Activated T-cell treated with anti-CD3 and anti-CD28 coated beads, Interleukin-2, amount 50 U/mL, for 72 hours (primary cell): ENCODE results near the gene DUS1L. TPM values are rescaled to one million over a fixed set of nuclear protein-coding genes. Genes with fewer than 3 reads are reported as not detected.
A peak's percentile ranks its signal among the peaks of the same experiment; 100 is the strongest.

ENCODE experiments used
- ATAC-seq, 2 donors: fragments of 150-1000 bp; cut with Tn5 transposase; replicated peaks in 1 of 2; 2 replicates each; pipeline ENCODE4 v1.10.0; 2021; ENCODE audit warnings: moderate library complexity in 2 of 2, mild to moderate bottlenecking in 1 of 2
- DNase-seq, 2 donors: peaks; one replicate each; pipeline ENCODE4 v3.0.0; 2021 to 2022; ENCODE audit warnings: mixed read lengths in 1 of 2
- H3K27ac Mint-ChIP-seq: one replicate; pipeline ENCODE4 v1.8.0; 2022; ENCODE audit warnings: mild to moderate bottlenecking, moderate library complexity, mixed read lengths
- H3K27me3 Mint-ChIP-seq: one replicate; pipeline ENCODE4 v1.8.0; 2022; ENCODE audit warnings: low read depth, mixed read lengths
- H3K36me3 Mint-ChIP-seq, 2 donors: one replicate each; pipeline ENCODE4 v1.8.0; 2022; ENCODE audit warnings: mixed read lengths in 2 of 2, mild to moderate bottlenecking in 1 of 2; ENCODE audit not compliant: insufficient read depth in 2 of 2
- H3K4me1 Mint-ChIP-seq: one replicate; pipeline ENCODE4 v1.8.0; 2022; ENCODE audit warnings: low read depth, mixed read lengths
- H3K4me3 Mint-ChIP-seq, 2 donors: one replicate each; pipeline ENCODE4 v1.8.0; 2022; ENCODE audit warnings: mild to moderate bottlenecking in 2 of 2, mixed read lengths in 2 of 2, moderate library complexity in 2 of 2
- H3K9me3 Mint-ChIP-seq, 2 donors: one replicate each; pipeline ENCODE4 v1.8.0; 2022; ENCODE audit warnings: mixed read lengths in 2 of 2
- total RNA-seq, 2 donors: library from RNA; stranded (reverse); gene quantifications; one replicate each; pipeline ENCODE4 v1.2.3, GENCODE V29; 2022

Gene DUS1L
- total RNA-seq, 2 donors from 2014 or later = 109 to 121 TPM

DNA sequence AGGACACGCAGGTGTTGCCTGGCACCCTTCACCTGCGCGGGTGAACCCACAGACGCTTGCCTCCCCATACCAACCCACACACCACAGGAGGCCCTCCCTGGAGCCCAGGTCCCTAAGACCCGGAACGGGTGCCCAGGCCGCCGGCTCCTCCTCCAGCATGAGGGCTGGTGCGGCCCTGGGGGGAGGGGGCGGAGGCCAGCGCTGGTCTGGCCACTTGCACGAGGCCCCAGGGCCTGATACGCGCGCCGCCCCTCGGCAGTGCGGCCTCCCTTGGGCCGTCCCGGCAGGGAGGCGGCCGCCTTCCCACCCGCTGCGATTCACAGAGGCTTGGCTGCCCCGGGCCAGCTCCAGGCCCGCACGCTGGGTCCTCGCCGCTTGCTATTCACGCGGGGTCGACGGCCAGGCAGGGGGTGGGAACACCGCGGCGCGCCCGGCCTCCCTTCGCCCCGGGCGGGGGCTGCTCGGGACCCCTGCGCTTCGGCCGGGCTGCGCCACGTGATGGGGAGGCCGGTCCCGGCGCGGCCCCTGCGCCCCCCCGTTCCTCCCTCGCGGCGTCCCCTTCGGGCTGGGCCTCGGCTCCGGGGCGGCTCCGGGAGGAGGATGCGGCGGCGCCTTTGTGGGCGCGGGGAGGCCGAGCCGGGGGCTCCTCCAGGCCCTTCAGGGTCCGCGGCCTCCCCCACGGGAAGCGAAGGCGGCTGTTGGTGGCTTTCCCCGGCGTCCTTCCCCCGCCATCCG, 31.7 kb upstream of the DUS1L start:
- DNase-seq (peak; percentile 43), ATAC-seq (no peak)
- H3K27me3 Mint-ChIP-seq = no peaks in the 10 kb centered on the region
- H3K36me3 Mint-ChIP-seq = peaks cover 0 to 1% of the 10 kb centered on the region in 2 donors
- no peak overlapping the region for H3K27ac Mint-ChIP-seq
- peaks cover 23% of the 10 kb centered on the region for H3K4me1 Mint-ChIP-seq
- H3K4me3 Mint-ChIP-seq = peak overlapping the region; percentile 75 to 79
- H3K9me3 Mint-ChIP-seq = no peaks in the 10 kb centered on the region

DNA sequence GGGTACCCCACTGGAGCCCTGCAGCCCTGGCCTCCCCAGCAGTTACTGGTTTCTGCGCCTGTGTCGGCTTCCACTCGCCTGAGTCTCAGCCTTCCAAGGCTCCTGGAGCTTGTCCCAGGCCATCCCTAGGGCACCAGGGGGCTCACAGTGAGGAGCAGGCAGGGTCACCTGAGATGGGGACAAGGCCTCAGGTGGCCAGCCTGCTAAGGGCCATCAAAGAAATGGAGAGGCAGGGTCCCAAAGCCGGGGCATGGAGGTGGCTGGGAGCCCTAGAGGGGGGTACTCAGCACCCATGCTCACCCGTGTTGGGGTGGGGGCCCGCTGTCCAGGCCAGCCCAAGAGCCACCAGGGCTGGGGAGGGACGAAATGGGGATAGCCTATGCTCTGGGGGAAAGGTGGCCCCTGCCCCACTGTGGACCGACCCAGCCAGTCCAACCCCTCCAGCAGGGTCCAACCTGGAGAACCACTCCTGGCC, 31.1 kb upstream of the DUS1L start:
- peak overlapping the region; percentile 73 to 79 for H3K4me3 Mint-ChIP-seq
- no peaks in the 10 kb centered on the region for H3K9me3 Mint-ChIP-seq
- peaks cover 23% of the 10 kb centered on the region for H3K4me1 Mint-ChIP-seq
- H3K27ac Mint-ChIP-seq = no peak overlapping the region
- no peaks in the 10 kb centered on the region for H3K27me3 Mint-ChIP-seq
- H3K36me3 Mint-ChIP-seq = peaks cover 0 to 1% of the 10 kb centered on the region in 2 donors
- no peak for ATAC-seq
- no peak for DNase-seq

GRCh38 chr17:82095777-82096708, 30.4 kb upstream of the DUS1L start:
- Mint-ChIP-seq H3K36me3 (peaks cover 0 to 1% of the 10 kb centered on the region in 2 donors), H3K9me3 (no peaks in the 10 kb centered on the region), H3K27ac (no peak overlapping the region), H3K27me3 (no peaks in the 10 kb centered on the region), H3K4me1 (peaks cover 23% of the 10 kb centered on the region), H3K4me3 (peak overlapping the region; percentile 73 to 79)
- no peak for ATAC-seq
- no peak for DNase-seq

DNA sequence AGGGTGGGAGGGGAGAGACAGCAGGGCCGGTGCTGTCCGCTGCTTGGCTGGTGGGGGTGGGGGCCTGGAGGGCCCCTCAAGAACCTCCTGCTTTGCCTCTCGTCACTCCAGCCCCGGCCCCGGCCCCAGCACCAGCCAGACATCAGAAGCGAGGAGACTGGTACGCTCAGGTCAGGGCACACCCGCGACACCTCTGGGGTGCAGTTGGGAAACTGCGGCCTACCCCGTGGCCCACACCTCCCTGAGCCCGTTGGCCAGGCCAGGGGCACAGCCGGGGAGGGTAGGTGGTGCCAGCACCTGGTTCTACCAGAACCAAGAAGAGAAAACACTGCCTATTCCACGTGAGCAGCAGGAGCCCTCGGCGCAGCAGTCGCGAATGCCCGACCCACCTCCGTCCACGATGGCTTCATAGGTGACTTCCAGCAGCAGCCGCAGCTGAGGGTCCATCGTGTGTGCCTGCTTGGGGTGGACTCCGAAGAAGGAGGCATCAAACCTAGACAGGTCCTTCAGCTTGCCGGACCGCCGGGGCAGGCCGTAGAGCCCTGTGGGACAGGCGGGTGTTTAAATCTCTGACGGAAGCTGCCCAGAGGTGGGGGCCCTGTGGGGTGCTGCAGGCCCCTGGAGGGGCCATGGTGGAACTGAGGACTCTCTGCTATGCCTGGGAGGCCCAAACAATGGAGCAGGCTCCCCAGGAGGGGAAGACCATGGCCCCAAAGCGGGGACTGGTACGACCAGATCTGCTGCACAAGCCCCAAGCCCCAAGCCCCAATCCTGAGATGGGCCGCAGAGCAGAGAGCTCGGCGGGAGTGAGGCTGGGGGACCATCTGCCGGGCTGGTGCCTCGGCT, 29.6 kb upstream of the DUS1L start:
- peaks cover 0 to 1% of the 10 kb centered on the region in 2 donors for H3K36me3 Mint-ChIP-seq
- no peak for DNase-seq
- H3K27ac Mint-ChIP-seq = no peak overlapping the region
- peak overlapping the region; percentile 73 to 75 for H3K4me3 Mint-ChIP-seq
- no peak for ATAC-seq
- H3K27me3 Mint-ChIP-seq = no peaks in the 10 kb centered on the region
- peaks cover 22% of the 10 kb centered on the region for H3K4me1 Mint-ChIP-seq
- no peaks in the 10 kb centered on the region for H3K9me3 Mint-ChIP-seq

- no peaks in the 10 kb centered on the region for H3K27me3 Mint-ChIP-seq
- peaks cover 14% of the 10 kb centered on the region for H3K4me1 Mint-ChIP-seq
- no peak overlapping the region for H3K4me3 Mint-ChIP-seq
- ATAC-seq = no peak
- DNase-seq = no peak
- H3K36me3 Mint-ChIP-seq = peaks cover 0 to 1% of the 10 kb centered on the region in 2 donors
- no peaks in the 10 kb centered on the region for H3K9me3 Mint-ChIP-seq
- H3K27ac Mint-ChIP-seq = no peak overlapping the region
Measured at GRCh38 chr17:82092995-82093751, 27.6 kb upstream of the DUS1L start.

DNA sequence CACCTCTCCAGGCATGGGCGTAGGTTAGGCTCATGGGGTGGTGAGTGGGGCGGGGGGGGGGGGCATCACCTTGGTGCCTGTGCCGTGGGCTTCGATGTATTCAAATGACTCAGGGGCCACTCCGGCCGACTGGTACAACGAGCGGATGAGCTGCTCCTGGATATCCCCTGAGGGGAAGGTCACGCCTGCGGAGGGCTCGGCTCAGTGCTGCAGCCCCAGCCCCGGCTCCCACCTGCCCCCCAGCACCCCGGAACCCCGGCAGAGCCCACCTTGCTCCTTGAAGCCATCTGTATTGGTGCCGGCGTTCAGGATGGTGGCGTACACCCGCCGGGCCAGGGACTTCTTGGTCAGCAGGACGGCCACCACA, 27.0 kb upstream of the DUS1L start:
- Mint-ChIP-seq H3K36me3 (peaks cover 1 to 2% of the 10 kb centered on the region in 2 donors), H3K4me3 (no peak overlapping the region), H3K27ac (no peak overlapping the region), H3K27me3 (no peaks in the 10 kb centered on the region), H3K4me1 (peaks cover 14% of the 10 kb centered on the region), H3K9me3 (no peaks in the 10 kb centered on the region)
- ATAC-seq = no peak
- DNase-seq = no peak

GRCh38 chr17:82092094-82092586, 26.5 kb upstream of the DUS1L start:
- no peak overlapping the region for H3K27ac Mint-ChIP-seq

GRCh38 chr17:82091264-82092066, 25.9 kb upstream of the DUS1L start:
- Mint-ChIP-seq H3K9me3 (no peaks in the 10 kb centered on the region), H3K36me3 (peaks cover 1 to 2% of the 10 kb centered on the region in 2 donors), H3K4me1 (peaks cover 9% of the 10 kb centered on the region), H3K27ac (no peak overlapping the region), H3K27me3 (no peaks in the 10 kb centered on the region), H3K4me3 (no peak overlapping the region)
- DNase-seq (no peak), ATAC-seq (no peak)

More at GRCh38 chr17:82092094-82092586, 26.5 kb upstream of the DUS1L start:
- H3K9me3 Mint-ChIP-seq = no peaks in the 10 kb centered on the region
- H3K4me3 Mint-ChIP-seq = no peak overlapping the region
- no peak for ATAC-seq
- no peak for DNase-seq
- H3K27me3 Mint-ChIP-seq = no peaks in the 10 kb centered on the region
- H3K36me3 Mint-ChIP-seq = peaks cover 1 to 2% of the 10 kb centered on the region in 2 donors
- H3K4me1 Mint-ChIP-seq = peaks cover 14% of the 10 kb centered on the region

GRCh38 chr17:82090549-82091263, 25.1 kb upstream of the DUS1L start:
- H3K4me3 Mint-ChIP-seq = no peak overlapping the region
- ATAC-seq = no peak
- no peak for DNase-seq
- no peaks in the 10 kb centered on the region for H3K9me3 Mint-ChIP-seq
- H3K36me3 Mint-ChIP-seq = peaks cover 1 to 2% of the 10 kb centered on the region in 2 donors
- peaks cover 2% of the 10 kb centered on the region for H3K4me1 Mint-ChIP-seq
- no peaks in the 10 kb centered on the region for H3K27me3 Mint-ChIP-seq
- H3K27ac Mint-ChIP-seq = no peak overlapping the region

- Mint-ChIP-seq H3K9me3 (no peaks in the 10 kb centered on the region), H3K4me3 (no peak overlapping the region), H3K36me3 (peaks cover 1 to 2% of the 10 kb centered on the region in 2 donors), H3K4me1 (no peaks in the 10 kb centered on the region), H3K27me3 (no peaks in the 10 kb centered on the region), H3K27ac (no peak overlapping the region)
- DNase-seq (no peak), ATAC-seq (no peak)
Measured at GRCh38 chr17:82089723-82090548, 24.3 kb upstream of the DUS1L start.
